Erythroblast (primary cell): Measurements from ENCODE around the gene TTC39B.

Experiments
- GATA1 ChIP-seq: IDR thresholded peaks from 2 replicates; pipeline ENCODE4 v1.6.1; 2011; ENCODE audit warnings: low read depth, mild to moderate bottlenecking, control low read depth, low read length, moderate library complexity
- POLR2A ChIP-seq: IDR thresholded peaks from 2 replicates; pipeline ENCODE4 v1.6.1; 2011; ENCODE audit warnings: mild to moderate bottlenecking, low read length

- TF ChIP-seq POLR2A (no peak), GATA1 (no peak)
Measured at GRCh38 chr9:15304632-15305031, 2.4 kb downstream of the TTC39B start.
